Measurements from ENCODE around the gene ZCCHC2. TPM values are rescaled to one million over a fixed set of nuclear protein-coding genes. Genes with fewer than 3 reads are reported as not detected.

ZCCHC2 gene
- total RNA-seq, 1 donor from 2014 or later: 21.0 TPM

GRCh38 chr18:62617793-62618591 is 95.2 kb downstream of the ZCCHC2 start:
- Mint-ChIP-seq H3K4me1 (ENCODE audit: unreplicated experiment) (peaks cover 15% of the 10 kb centered on the region), H3K36me3 (ENCODE audit: low read depth, unreplicated experiment) (no peaks in the 10 kb centered on the region), H3K9me3 (ENCODE audit: unreplicated experiment) (no peaks in the 10 kb centered on the region), H3K4me3 (ENCODE audit: unreplicated experiment) (no peak overlapping the region), H3K27ac (ENCODE audit: unreplicated experiment) (no peak overlapping the region), H3K27me3 (ENCODE audit: unreplicated experiment) (peaks cover 1% of the 10 kb centered on the region)
- no peak for TF ChIP-seq CTCF (IDR thresholded peaks at IDR 0.05; ENCODE audit: unreplicated experiment)
- DNase-seq (ENCODE audit: low spot score): no peak

- H3K4me1 Mint-ChIP-seq (ENCODE audit: unreplicated experiment): peaks cover 15% of the 10 kb centered on the region
- DNase-seq (ENCODE audit: low spot score): no peak
- H3K36me3 Mint-ChIP-seq (ENCODE audit: low read depth, unreplicated experiment): no peaks in the 10 kb centered on the region
- H3K27ac Mint-ChIP-seq (ENCODE audit: unreplicated experiment): no peak overlapping the region
- no peak overlapping the region for H3K4me3 Mint-ChIP-seq (ENCODE audit: unreplicated experiment)
- no peaks in the 10 kb centered on the region for H3K9me3 Mint-ChIP-seq (ENCODE audit: unreplicated experiment)
- H3K27me3 Mint-ChIP-seq (ENCODE audit: unreplicated experiment): peaks cover 5% of the 10 kb centered on the region
- TF ChIP-seq CTCF (IDR thresholded peaks at IDR 0.05; ENCODE audit: unreplicated experiment): no peak
Measured at GRCh38 chr18:62618735-62619134, 95.9 kb downstream of the ZCCHC2 start.

- peaks cover 4% of the 10 kb centered on the region for H3K27me3 Mint-ChIP-seq (ENCODE audit: unreplicated experiment)
- H3K4me1 Mint-ChIP-seq (ENCODE audit: unreplicated experiment): peaks cover 21% of the 10 kb centered on the region
- H3K4me3 Mint-ChIP-seq (ENCODE audit: unreplicated experiment): no peak overlapping the region
- no peak overlapping the region for H3K27ac Mint-ChIP-seq (ENCODE audit: unreplicated experiment)
- no peaks in the 10 kb centered on the region for H3K9me3 Mint-ChIP-seq (ENCODE audit: unreplicated experiment)
- TF ChIP-seq CTCF (IDR thresholded peaks at IDR 0.05; ENCODE audit: unreplicated experiment): no peak
- DNase-seq (ENCODE audit: low spot score): no peak
- no peaks in the 10 kb centered on the region for H3K36me3 Mint-ChIP-seq (ENCODE audit: low read depth, unreplicated experiment)
Measured at GRCh38 chr18:62621546-62621945, 98.7 kb downstream of the ZCCHC2 start.

GRCh38 chr18:62625019-62625418 is 102.2 kb downstream of the ZCCHC2 start:
- no peak overlapping the region for H3K27ac Mint-ChIP-seq (ENCODE audit: unreplicated experiment)
- DNase-seq (ENCODE audit: low spot score): no peak
- no peak for TF ChIP-seq CTCF (IDR thresholded peaks at IDR 0.05; ENCODE audit: unreplicated experiment)
- no peaks in the 10 kb centered on the region for H3K9me3 Mint-ChIP-seq (ENCODE audit: unreplicated experiment)
- peaks cover 17% of the 10 kb centered on the region for H3K4me1 Mint-ChIP-seq (ENCODE audit: unreplicated experiment)
- H3K36me3 Mint-ChIP-seq (ENCODE audit: low read depth, unreplicated experiment): no peaks in the 10 kb centered on the region
- H3K4me3 Mint-ChIP-seq (ENCODE audit: unreplicated experiment): no peak overlapping the region
- peaks cover 4% of the 10 kb centered on the region for H3K27me3 Mint-ChIP-seq (ENCODE audit: unreplicated experiment)

Other genes starting within 250 kb of the ZCCHC2 start
- gene TNFRSF11A, start 197.7 kb upstream of the ZCCHC2 start, total RNA-seq (ENCODE audit: unreplicated experiment): 89.9 TPM
- 47.3 TPM for gene PHLPP1, start 192.5 kb downstream of the ZCCHC2 start, total RNA-seq (ENCODE audit: unreplicated experiment)

Measured in endothelial cell (in vitro differentiated cells).